Gastrocnemius medialis (tissue), 4 donors: ENCODE data around the gene C2orf81. TPM values are rescaled to one million over a fixed set of nuclear protein-coding genes. Genes with fewer than 3 reads are reported as not detected.

ENCODE experiments used
- ATAC-seq, 2 donors: fragments of 150-250 bp; one replicate each; pipeline ENCODE4 v1.9.1; 2016
- DNase-seq, 2 donors: peaks; one replicate each; pipeline ENCODE4 v3.0.0-alpha.2; 2019
- H3K27ac ChIP-seq, 4 donors: fragments of 200-600 bp; sonication (generic); 1 replicate in 1 of 4; 2 replicates in 3 of 4; pipeline ENCODE4 v1.5.1; 2016 to 2018; ENCODE audit warnings: mild to moderate bottlenecking in 2 of 4, moderate library complexity in 1 of 4
- H3K27me3 ChIP-seq, 3 donors: fragments of 200-600 bp; sonication (generic) in 2 of 3; 1 replicate in 1 of 3; 2 replicates in 2 of 3; pipeline versions ENCODE4 v1.5.1 to v1.6.0; 2016 to 2019; ENCODE audit warnings: mild to moderate bottlenecking in 1 of 3, moderate library complexity in 1 of 3
- H3K36me3 ChIP-seq, 2 donors: fragments of 200-600 bp; sonication (generic) in 1 of 2; one replicate each; pipeline ENCODE4 v1.5.1; 2017 to 2018
- H3K4me1 ChIP-seq, 2 donors: fragments of 200-600 bp; sonication (generic) in 1 of 2; one replicate each; pipeline ENCODE4 v1.5.1; 2016 to 2017; ENCODE audit warnings: mild to moderate bottlenecking in 2 of 2
- H3K4me3 ChIP-seq, 4 donors: fragments of 200-600 bp; sonication (generic) in 3 of 4; 1 replicate in 1 of 4; 2 replicates in 3 of 4; pipeline ENCODE4 v1.5.1; 2016 to 2019; ENCODE audit warnings: mild to moderate bottlenecking in 2 of 4
- H3K9me3 ChIP-seq, 3 donors: fragments of 200-600 bp; sonication (generic) in 2 of 3; 1 replicate in 1 of 3; 2 replicates in 2 of 3; pipeline ENCODE4 v1.5.1; 2016 to 2019
- POLR2A ChIP-seq, 2 donors: fragments of 450-650 bp; IDR thresholded peaks; one replicate each; pipeline ENCODE4 v1.6.1; 2017; ENCODE audit warnings: antibody characterized with exemption in 2 of 2, mild to moderate bottlenecking in 2 of 2, moderate library complexity in 2 of 2
- in situ Hi-C, 4 donors: fragments of 200-750 bp; cut with MboI; loops; one replicate each; pipeline versions ENCODE4 v1.15.0 to v1.8.0; 2017; ENCODE audit warnings: low sequenced_read_pairs in 4 of 4
- intact Hi-C: fragments of 100-400 bp; cut with DNase I; formaldehyde crosslinking; loops from one replicate; pipeline ENCODE4 v1.15.1; 2023; ENCODE audit warnings: low total_unique reads
- total RNA-seq, 4 donors: library from RNA; depleted of rRNA; stranded (reverse); fragments of >200 nt; gene quantifications; one replicate each; pipeline versions ENCODE4 v1.1.0 to v1.2.3, GENCODE V29; 2016
- TF ChIP-seq, protein P1 (sequence below), 5 experiments: fragments of 450-650 bp in 3 of 5; fragments of 200-600 bp in 2 of 5; sonication (generic) in 2 of 5; IDR thresholded peaks in 4 of 5; conservative IDR thresholded peaks in 1 of 5; 1 replicate in 4 of 5; 2 replicates in 1 of 5; pipeline ENCODE4 v1.5.1; 2016 to 2019; ENCODE audit warnings: antibody characterized with exemption in 5 of 5, mild to moderate bottlenecking in 3 of 5, moderate library complexity in 3 of 5

C2orf81 gene
- total RNA-seq, 4 donors from 2014 or later: 0.24 TPM; not detected in 3

DNA sequence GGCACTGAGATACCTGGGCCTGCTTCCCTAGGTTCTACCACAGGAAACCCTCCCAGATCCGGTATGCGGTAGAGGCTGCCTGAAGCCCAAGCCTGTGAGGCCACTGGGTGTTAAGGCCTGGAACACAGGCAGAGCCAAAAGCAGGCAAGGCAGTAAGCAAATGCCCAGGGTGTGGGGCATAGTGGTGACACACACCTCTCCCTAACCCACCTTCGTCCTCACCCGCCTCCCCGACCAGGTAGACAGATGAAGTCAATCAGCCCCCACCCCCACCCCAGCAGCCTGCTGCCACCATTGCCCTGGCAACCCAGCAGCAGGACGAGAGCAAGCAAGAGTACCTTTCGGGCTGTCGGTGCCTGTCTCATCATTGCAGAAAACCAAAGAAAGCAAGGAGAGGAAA is 47.4 kb downstream of the C2orf81 start:
- Histone ChIP-seq H3K4me1 (peaks cover 0 to 11% of the 10 kb centered on the region in 2 donors), H3K27me3 (no peaks in the 10 kb centered on the region), H3K4me3 (peak overlapping the region in 1 of 4 donors; percentile 4), H3K9me3 (no peaks in the 10 kb centered on the region), H3K27ac (peak overlapping the region in 3 of 4 donors; percentile 32 to 59 (median 53)), H3K36me3 (peaks cover 0 to 45% of the 10 kb centered on the region in 2 donors)
- no peak for DNase-seq
- intact Hi-C loops: no loop called here
- TF ChIP-seq POLR2A (IDR thresholded peaks at IDR 0.05): no peak
- TF ChIP-seq, protein P1, sequence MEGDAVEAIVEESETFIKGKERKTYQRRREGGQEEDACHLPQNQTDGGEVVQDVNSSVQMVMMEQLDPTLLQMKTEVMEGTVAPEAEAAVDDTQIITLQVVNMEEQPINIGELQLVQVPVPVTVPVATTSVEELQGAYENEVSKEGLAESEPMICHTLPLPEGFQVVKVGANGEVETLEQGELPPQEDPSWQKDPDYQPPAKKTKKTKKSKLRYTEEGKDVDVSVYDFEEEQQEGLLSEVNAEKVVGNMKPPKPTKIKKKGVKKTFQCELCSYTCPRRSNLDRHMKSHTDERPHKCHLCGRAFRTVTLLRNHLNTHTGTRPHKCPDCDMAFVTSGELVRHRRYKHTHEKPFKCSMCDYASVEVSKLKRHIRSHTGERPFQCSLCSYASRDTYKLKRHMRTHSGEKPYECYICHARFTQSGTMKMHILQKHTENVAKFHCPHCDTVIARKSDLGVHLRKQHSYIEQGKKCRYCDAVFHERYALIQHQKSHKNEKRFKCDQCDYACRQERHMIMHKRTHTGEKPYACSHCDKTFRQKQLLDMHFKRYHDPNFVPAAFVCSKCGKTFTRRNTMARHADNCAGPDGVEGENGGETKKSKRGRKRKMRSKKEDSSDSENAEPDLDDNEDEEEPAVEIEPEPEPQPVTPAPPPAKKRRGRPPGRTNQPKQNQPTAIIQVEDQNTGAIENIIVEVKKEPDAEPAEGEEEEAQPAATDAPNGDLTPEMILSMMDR (IDR thresholded peaks at IDR 0.05 in 4 of 5, conservative IDR thresholded peaks at IDR 0.05 in 1 of 5): no peak
- no peak for ATAC-seq
- in situ Hi-C loops: no loop called here

DNA sequence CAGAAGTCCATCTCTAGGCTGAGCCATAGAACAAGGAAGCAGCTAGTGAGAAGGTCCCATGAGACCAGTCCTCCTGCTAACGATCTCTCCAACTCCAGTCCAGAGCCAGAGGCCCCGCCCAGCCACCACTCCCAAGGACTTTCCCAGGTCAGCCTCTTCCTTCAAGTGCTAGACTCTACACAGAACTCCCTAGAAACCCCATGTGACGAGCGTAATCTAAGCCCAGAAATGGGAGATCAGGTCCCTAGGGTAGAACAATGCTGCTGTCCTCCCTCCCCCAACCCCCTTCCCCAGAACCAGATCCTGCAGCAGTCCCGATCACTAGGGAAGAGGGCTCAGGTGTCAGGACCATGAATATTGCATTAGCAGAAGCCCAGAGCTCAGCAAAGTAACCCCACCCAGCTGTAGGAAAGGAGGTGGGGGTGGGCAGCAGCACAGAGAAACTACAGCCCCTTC is 48.2 kb downstream of the C2orf81 start:
- Histone ChIP-seq H3K27ac (peak overlapping the region; percentile 29 to 59 (median 42)), H3K36me3 (peaks cover 0 to 52% of the 10 kb centered on the region in 2 donors), H3K4me3 (no peak overlapping the region), H3K4me1 (peaks cover 0 to 11% of the 10 kb centered on the region in 2 donors), H3K9me3 (no peaks in the 10 kb centered on the region), H3K27me3 (no peaks in the 10 kb centered on the region)
- ATAC-seq (peak; percentile 42 to 68), DNase-seq (peak; percentile 13 to 39)
- in situ Hi-C loops (no loop called here), intact Hi-C loops (no loop called here)
- TF ChIP-seq POLR2A (IDR thresholded peaks at IDR 0.05): no peak
- TF ChIP-seq, protein P1 (IDR thresholded peaks at IDR 0.05 in 4 of 5, conservative IDR thresholded peaks at IDR 0.05 in 1 of 5): no peak

DNA sequence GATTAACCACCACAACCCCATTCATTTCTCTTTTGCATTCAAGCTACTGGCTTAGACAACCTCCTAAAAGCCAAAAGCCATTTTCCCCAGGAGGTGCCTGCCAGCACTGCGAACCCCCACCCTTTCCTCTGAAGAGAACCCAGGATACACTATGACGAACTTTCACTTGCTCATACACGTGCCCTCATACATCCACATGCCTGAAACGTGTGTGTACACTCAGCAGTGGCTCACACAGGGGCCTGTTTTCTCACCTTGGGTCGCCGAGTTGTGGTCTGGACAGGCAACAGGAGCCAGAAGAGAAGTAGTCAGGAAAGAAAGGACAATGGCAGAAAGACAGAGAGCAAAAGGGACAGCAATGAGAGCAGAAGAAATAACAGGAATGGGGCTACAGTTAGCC is 48.7 kb downstream of the C2orf81 start:
- H3K36me3 ChIP-seq: peaks cover 2 to 54% of the 10 kb centered on the region in 2 donors
- H3K27ac ChIP-seq: peak overlapping the region; percentile 16 to 35 (median 26)

DNA sequence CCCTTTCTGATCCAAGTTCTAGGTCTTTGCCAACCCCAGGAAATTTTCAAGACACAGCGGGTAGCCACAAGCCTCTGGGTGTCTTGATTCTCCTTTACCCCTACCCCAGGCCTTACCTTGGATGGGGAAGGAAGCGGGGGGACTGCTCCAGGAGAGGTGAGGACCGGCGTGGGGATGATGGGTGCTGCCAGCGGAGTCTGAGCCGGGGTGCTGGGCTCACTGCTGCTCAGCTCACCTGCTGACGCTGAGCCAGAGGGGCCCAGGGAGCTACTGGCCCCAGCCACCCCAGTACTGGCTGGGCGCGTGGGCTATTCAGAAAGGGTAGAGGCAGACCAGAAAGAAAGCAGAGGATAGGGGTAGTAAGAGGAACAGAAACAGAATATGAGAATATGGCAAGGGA is 50.0 kb downstream of the C2orf81 start:
- intact Hi-C loops: no loop called here
- no peak for DNase-seq
- in situ Hi-C loops: no loop called here
- Histone ChIP-seq H3K4me3 (no peak overlapping the region), H3K27ac (no peak overlapping the region), H3K27me3 (no peaks in the 10 kb centered on the region), H3K9me3 (no peaks in the 10 kb centered on the region), H3K36me3 (peaks cover 2 to 55% of the 10 kb centered on the region in 2 donors), H3K4me1 (peaks cover 0 to 11% of the 10 kb centered on the region in 2 donors)
- TF ChIP-seq, protein P1 (IDR thresholded peaks at IDR 0.05 in 4 of 5, conservative IDR thresholded peaks at IDR 0.05 in 1 of 5): no peak
- TF ChIP-seq POLR2A (IDR thresholded peaks at IDR 0.05): no peak
- no peak for ATAC-seq

More for the DNA sequence above, 48.7 kb downstream of the C2orf81 start:
- DNase-seq: no peak
- Histone ChIP-seq H3K4me1 (peaks cover 0 to 11% of the 10 kb centered on the region in 2 donors), H3K27me3 (no peaks in the 10 kb centered on the region), H3K9me3 (no peaks in the 10 kb centered on the region), H3K4me3 (no peak overlapping the region)
- TF ChIP-seq POLR2A (IDR thresholded peaks at IDR 0.05): no peak
- TF ChIP-seq, protein P1 (IDR thresholded peaks at IDR 0.05 in 4 of 5, conservative IDR thresholded peaks at IDR 0.05 in 1 of 5): no peak
- in situ Hi-C loops (no loop called here), intact Hi-C loops (no loop called here)
- no peak for ATAC-seq

DNA sequence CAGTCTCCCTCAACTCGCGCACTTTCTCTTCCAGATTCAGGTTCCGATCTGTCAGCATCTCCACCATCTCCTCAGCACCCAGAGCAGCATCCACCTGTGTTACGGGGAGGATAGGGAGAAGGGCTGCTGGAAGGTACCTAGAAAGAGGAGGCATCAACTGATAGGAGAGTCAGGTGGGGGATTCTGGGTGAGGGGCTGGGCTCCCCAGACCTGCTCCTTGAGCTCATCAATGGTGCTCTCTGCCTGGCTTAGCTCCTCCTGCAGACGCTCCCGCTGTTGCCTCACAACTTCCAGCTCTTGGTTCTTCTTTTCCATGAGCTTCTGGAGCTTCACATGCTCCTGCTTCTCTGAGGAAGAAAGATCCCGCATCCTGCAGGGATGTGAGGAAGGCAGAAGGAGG is 51.4 kb downstream of the C2orf81 start:
- Histone ChIP-seq H3K36me3 (peaks cover 2 to 65% of the 10 kb centered on the region in 2 donors), H3K27ac (no peak overlapping the region), H3K27me3 (no peaks in the 10 kb centered on the region), H3K9me3 (no peaks in the 10 kb centered on the region), H3K4me3 (no peak overlapping the region), H3K4me1 (peaks cover 0 to 11% of the 10 kb centered on the region in 2 donors)
- DNase-seq: no peak
- no peak for ATAC-seq
- TF ChIP-seq POLR2A (IDR thresholded peaks at IDR 0.05): no peak
- TF ChIP-seq, protein P1 (IDR thresholded peaks at IDR 0.05 in 4 of 5, conservative IDR thresholded peaks at IDR 0.05 in 1 of 5): no peak
- in situ Hi-C loops: no loop called here
- intact Hi-C loops: no loop called here
